ENCODE measurements around the gene SAE1. TPM values are rescaled to one million over a fixed set of nuclear protein-coding genes. Genes with fewer than 3 reads are reported as not detected.
"Not testable (repeated sequence)": the region's sequence is repeated elsewhere in the genome, so short reads cannot be mapped to it uniquely, and the experiment has no call there.

SAE1 gene
- total RNA-seq, 2 donors from 2014 or later: 232 to 254 TPM

- H3K27ac Mint-ChIP-seq: no peak overlapping the region
- H3K4me3 Mint-ChIP-seq: no peak overlapping the region
Observed at GRCh38 chr19:47124937-47125668, 5.5 kb upstream of the SAE1 start.

GRCh38 chr19:47125669-47125938 is 5.0 kb upstream of the SAE1 start:
- no peak for DNase-seq
- Mint-ChIP-seq H3K27me3 (ENCODE audit: low read depth) (no peaks in the 10 kb centered on the region), H3K4me3 (no peak overlapping the region), H3K27ac (no peak overlapping the region), H3K4me1 (ENCODE audit: low read depth) (peaks cover 10% of the 10 kb centered on the region), H3K36me3 (ENCODE audit: insufficient read depth in 2 of 2) (peaks cover 3% of the 10 kb centered on the region in 2 donors), H3K9me3 (peaks cover 2 to 3% of the 10 kb centered on the region in 2 donors)
- no peak for ATAC-seq (replicated peaks in 1 of 2)

More at GRCh38 chr19:47124937-47125668, 5.5 kb upstream of the SAE1 start:
- Mint-ChIP-seq H3K9me3 (no peaks in the 10 kb centered on the region), H3K4me1 (ENCODE audit: low read depth) (peaks cover 5% of the 10 kb centered on the region), H3K27me3 (ENCODE audit: low read depth) (no peaks in the 10 kb centered on the region), H3K36me3 (ENCODE audit: insufficient read depth in 2 of 2) (no peaks in the 10 kb centered on the region)
- ATAC-seq (replicated peaks in 1 of 2) (peak; percentile 32 to 53), DNase-seq (no peak)

GRCh38 chr19:47129579-47129978 is 1.1 kb upstream of the SAE1 start:
- no peak for DNase-seq
- peak overlapping the region in 1 of 2 donors; percentile 22 for H3K4me3 Mint-ChIP-seq
- peaks cover 19 to 32% of the 10 kb centered on the region in 2 donors for H3K36me3 Mint-ChIP-seq (ENCODE audit: insufficient read depth in 2 of 2)
- H3K27ac Mint-ChIP-seq: peak overlapping the region; percentile 83
- H3K4me1 Mint-ChIP-seq (ENCODE audit: low read depth): peaks cover 48% of the 10 kb centered on the region
- H3K27me3 Mint-ChIP-seq (ENCODE audit: low read depth): no peaks in the 10 kb centered on the region
- peaks cover 2 to 3% of the 10 kb centered on the region in 2 donors for H3K9me3 Mint-ChIP-seq
- ATAC-seq (replicated peaks in 1 of 2): no peak

- Mint-ChIP-seq H3K36me3 (ENCODE audit: insufficient read depth in 2 of 2) (peaks cover 19 to 35% of the 10 kb centered on the region in 2 donors), H3K27me3 (ENCODE audit: low read depth) (no peaks in the 10 kb centered on the region), H3K27ac (peak overlapping the region; percentile 99), H3K4me3 (peak overlapping the region; percentile 98 to 99), H3K4me1 (ENCODE audit: low read depth) (peaks cover 51% of the 10 kb centered on the region), H3K9me3 (peaks cover 2 to 3% of the 10 kb centered on the region in 2 donors)
- DNase-seq (no peak), ATAC-seq (replicated peaks in 1 of 2) (no peak)
Observed at GRCh38 chr19:47130120-47130588, 481 bp upstream of the SAE1 start.

GRCh38 chr19:47132194-47132852 is 1.7 kb downstream of the SAE1 start:
- H3K27me3 Mint-ChIP-seq (ENCODE audit: low read depth): no peaks in the 10 kb centered on the region
- ATAC-seq (replicated peaks in 1 of 2): no peak
- peaks cover 66% of the 10 kb centered on the region for H3K4me1 Mint-ChIP-seq (ENCODE audit: low read depth)
- DNase-seq: no peak
- peaks cover 2 to 3% of the 10 kb centered on the region in 2 donors for H3K9me3 Mint-ChIP-seq
- peaks cover 19 to 42% of the 10 kb centered on the region in 2 donors for H3K36me3 Mint-ChIP-seq (ENCODE audit: insufficient read depth in 2 of 2)
- H3K27ac Mint-ChIP-seq: peak overlapping the region; percentile 78
- H3K4me3 Mint-ChIP-seq: peak overlapping the region; percentile 98 to 99

- H3K4me3 Mint-ChIP-seq: peak overlapping the region; percentile 98 to 99
- peaks cover 19 to 42% of the 10 kb centered on the region in 2 donors for H3K36me3 Mint-ChIP-seq (ENCODE audit: insufficient read depth in 2 of 2)
- H3K9me3 Mint-ChIP-seq: peaks cover 2 to 3% of the 10 kb centered on the region in 2 donors
- H3K27ac Mint-ChIP-seq: peak overlapping the region; percentile 78
- ATAC-seq (replicated peaks in 1 of 2): no peak
- H3K4me1 Mint-ChIP-seq (ENCODE audit: low read depth): peaks cover 66% of the 10 kb centered on the region
- no peaks in the 10 kb centered on the region for H3K27me3 Mint-ChIP-seq (ENCODE audit: low read depth)
- no peak for DNase-seq
Observed at GRCh38 chr19:47133021-47133471, 2.4 kb downstream of the SAE1 start.

GRCh38 chr19:47134545-47134944 is 3.9 kb downstream of the SAE1 start:
- H3K4me1 Mint-ChIP-seq (ENCODE audit: low read depth): peaks cover 66% of the 10 kb centered on the region
- no peak for ATAC-seq (replicated peaks in 1 of 2)
- peak overlapping the region; percentile 67 to 98 for H3K4me3 Mint-ChIP-seq
- DNase-seq: no peak
- H3K9me3 Mint-ChIP-seq: peaks cover 2 to 3% of the 10 kb centered on the region in 2 donors
- H3K27ac Mint-ChIP-seq: peak overlapping the region; percentile 28
- H3K27me3 Mint-ChIP-seq (ENCODE audit: low read depth): no peaks in the 10 kb centered on the region
- H3K36me3 Mint-ChIP-seq (ENCODE audit: insufficient read depth in 2 of 2): peaks cover 19 to 43% of the 10 kb centered on the region in 2 donors

GRCh38 chr19:47135156-47135555 is 4.5 kb downstream of the SAE1 start:
- H3K4me3 Mint-ChIP-seq: peak overlapping the region; percentile 21 to 53
- peaks cover 2 to 3% of the 10 kb centered on the region in 2 donors for H3K9me3 Mint-ChIP-seq
- DNase-seq (no peak), ATAC-seq (replicated peaks in 1 of 2) (no peak)
- H3K36me3 Mint-ChIP-seq (ENCODE audit: insufficient read depth in 2 of 2): peaks cover 19 to 45% of the 10 kb centered on the region in 2 donors
- H3K27me3 Mint-ChIP-seq (ENCODE audit: low read depth): no peaks in the 10 kb centered on the region
- H3K27ac Mint-ChIP-seq: peak overlapping the region; percentile 85
- H3K4me1 Mint-ChIP-seq (ENCODE audit: low read depth): peaks cover 65% of the 10 kb centered on the region

GRCh38 chr19:47141252-47141651 is 10.6 kb downstream of the SAE1 start:
- DNase-seq; H3K27me3 Mint-ChIP-seq (ENCODE audit: low read depth); H3K9me3 Mint-ChIP-seq; ATAC-seq (replicated peaks in 1 of 2): not testable (repeated sequence)
- peaks cover 8 to 29% of the 10 kb centered on the region in 2 donors for H3K36me3 Mint-ChIP-seq (ENCODE audit: insufficient read depth in 2 of 2)
- H3K4me1 Mint-ChIP-seq (ENCODE audit: low read depth): peaks cover 55% of the 10 kb centered on the region
- H3K27ac Mint-ChIP-seq: peak overlapping the region; percentile 35
- peak overlapping the region in 1 of 2 donors; percentile 28 for H3K4me3 Mint-ChIP-seq

- ATAC-seq (replicated peaks in 1 of 2) (no peak), DNase-seq (no peak)
- Mint-ChIP-seq H3K27me3 (ENCODE audit: low read depth) (no peaks in the 10 kb centered on the region), H3K4me1 (ENCODE audit: low read depth) (peaks cover 55% of the 10 kb centered on the region), H3K36me3 (ENCODE audit: insufficient read depth in 2 of 2) (peaks cover 11 to 32% of the 10 kb centered on the region in 2 donors), H3K4me3 (no peak overlapping the region), H3K9me3 (no peaks in the 10 kb centered on the region), H3K27ac (no peak overlapping the region)
Observed at GRCh38 chr19:47141695-47142094, 11.1 kb downstream of the SAE1 start.

- ATAC-seq (replicated peaks in 1 of 2) (no peak), DNase-seq (no peak)
- peak overlapping the region in 1 of 2 donors; percentile 7 for H3K4me3 Mint-ChIP-seq
- H3K27me3 Mint-ChIP-seq (ENCODE audit: low read depth): no peaks in the 10 kb centered on the region
- H3K9me3 Mint-ChIP-seq: peaks cover 0 to 2% of the 10 kb centered on the region in 2 donors
- H3K4me1 Mint-ChIP-seq (ENCODE audit: low read depth): peaks cover 59% of the 10 kb centered on the region
- H3K36me3 Mint-ChIP-seq (ENCODE audit: insufficient read depth in 2 of 2): peaks cover 15 to 37% of the 10 kb centered on the region in 2 donors
- peak overlapping the region; percentile 77 for H3K27ac Mint-ChIP-seq
Observed at GRCh38 chr19:47142779-47143178, 12.1 kb downstream of the SAE1 start.

- H3K4me3 Mint-ChIP-seq: peak overlapping the region; percentile 29 to 39
- no peaks in the 10 kb centered on the region for H3K27me3 Mint-ChIP-seq (ENCODE audit: low read depth)
- DNase-seq (no peak), ATAC-seq (replicated peaks in 1 of 2) (peak; percentile 64 to 67)
- peaks cover 65% of the 10 kb centered on the region for H3K4me1 Mint-ChIP-seq (ENCODE audit: low read depth)
- no peak overlapping the region for H3K27ac Mint-ChIP-seq
- peaks cover 18 to 42% of the 10 kb centered on the region in 2 donors for H3K36me3 Mint-ChIP-seq (ENCODE audit: insufficient read depth in 2 of 2)
- H3K9me3 Mint-ChIP-seq: peaks cover 0 to 2% of the 10 kb centered on the region in 2 donors
Observed at GRCh38 chr19:47143322-47144073, 12.9 kb downstream of the SAE1 start.

GRCh38 chr19:47144630-47145029 is 14.0 kb downstream of the SAE1 start:
- H3K27ac Mint-ChIP-seq: no peak overlapping the region

More at GRCh38 chr19:47144630-47145029, 14.0 kb downstream of the SAE1 start:
- H3K4me1 Mint-ChIP-seq (ENCODE audit: low read depth): peaks cover 70% of the 10 kb centered on the region
- no peak for DNase-seq
- no peak for ATAC-seq (replicated peaks in 1 of 2)
- H3K27me3 Mint-ChIP-seq (ENCODE audit: low read depth): no peaks in the 10 kb centered on the region
- H3K4me3 Mint-ChIP-seq: no peak overlapping the region
- peaks cover 0 to 2% of the 10 kb centered on the region in 2 donors for H3K9me3 Mint-ChIP-seq
- H3K36me3 Mint-ChIP-seq (ENCODE audit: insufficient read depth in 2 of 2): peaks cover 18 to 48% of the 10 kb centered on the region in 2 donors
